HG02571 (cell line): Measurements from ENCODE around the gene PDAP1.
"Not testable (repeated sequence)": the region's sequence is repeated elsewhere in the genome, so short reads cannot be mapped to it uniquely, and the experiment has no call there.

ENCODE experiments used
- ATAC-seq: cut with Tn5 transposase; IDR thresholded peaks from one replicate; pipeline ENCODE4 v1.9.1; 2021; ENCODE audit warnings: mild to moderate bottlenecking, moderate library complexity; ENCODE audit not compliant: unreplicated experiment

The PDAP1 gene

DNA sequence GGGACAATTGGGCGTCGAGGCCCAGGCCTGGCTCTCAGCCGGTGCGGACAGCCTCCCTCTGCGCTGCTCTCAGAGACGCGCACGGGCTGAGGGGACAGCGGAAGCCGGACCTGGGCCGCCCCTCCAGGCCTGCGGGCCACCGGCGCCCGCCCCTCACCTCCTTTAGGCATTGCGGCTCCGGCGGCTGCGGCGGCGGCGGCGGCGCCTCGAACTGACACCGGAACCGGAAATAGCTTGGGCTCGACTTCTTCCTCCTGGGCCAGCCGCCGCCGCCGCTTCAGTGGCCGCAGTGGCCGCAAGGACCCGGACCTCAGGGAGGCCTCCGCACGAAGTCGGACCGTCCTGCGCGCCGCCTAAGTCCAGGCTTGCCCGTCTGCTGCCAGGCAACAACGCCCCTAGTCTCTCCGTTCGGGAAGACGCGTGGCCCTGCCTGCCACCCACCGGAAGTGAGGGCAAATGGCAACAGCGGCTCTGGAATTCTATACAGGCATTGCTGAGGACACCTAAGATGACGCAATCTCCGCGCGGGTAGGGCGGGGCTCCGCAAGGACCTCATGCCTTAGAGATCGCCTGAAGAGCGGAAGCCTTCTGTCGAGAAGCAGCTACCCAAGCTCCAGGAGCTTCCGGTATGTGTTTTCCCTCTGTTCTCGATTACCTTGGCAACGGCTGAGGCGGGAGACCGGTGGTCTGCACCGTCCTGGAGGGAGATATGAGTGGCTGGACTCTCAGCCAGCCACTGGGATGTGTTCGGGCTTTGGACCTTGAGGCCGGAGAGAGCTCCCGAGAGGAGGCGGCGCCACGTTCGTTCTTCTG lies at the start of gene PDAP1, which contains the start of gene BUD31:
Gene PDAP1, minus strand, starts transcription at position 219 of the 813 bp plus-strand sequence. Its CDS starts 49 bp downstream, at position 170.
Gene BUD31, plus strand, starts transcription at position 591 of the 813 bp plus-strand sequence. CDS start 2,124 bp downstream, outside the sequence.
- peak; percentile 76 for ATAC-seq

- no peak for ATAC-seq
Measured at GRCh38 chr7:99457650-99458493, 49.5 kb upstream of the PDAP1 start.

GRCh38 chr7:99457050-99457649 lies 48.8 kb upstream of the PDAP1 start:
- ATAC-seq = no peak

- ATAC-seq = no peak
Measured at GRCh38 chr7:99456288-99456687, 47.9 kb upstream of the PDAP1 start.

DNA sequence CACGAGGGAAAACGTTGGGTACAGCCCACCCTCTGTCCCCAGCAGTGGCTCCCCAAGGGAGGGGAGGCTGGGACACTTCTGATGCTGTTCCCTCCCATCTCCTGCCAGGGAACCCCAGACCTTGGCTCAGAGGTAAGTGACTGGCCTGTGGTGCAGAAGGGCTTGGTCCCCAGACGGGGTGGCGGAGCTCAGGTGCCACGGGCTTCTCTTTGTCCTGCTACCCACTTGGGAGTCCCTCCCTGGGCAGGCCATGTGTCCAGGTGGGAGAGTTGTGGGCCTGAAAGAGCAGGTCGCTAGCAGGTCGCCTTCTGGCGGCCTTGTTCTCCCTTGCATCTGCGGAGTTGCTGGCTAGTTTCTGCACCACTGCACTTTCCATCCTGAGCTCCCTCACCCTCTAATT lies 47.5 kb upstream of the PDAP1 start:
- no peak for ATAC-seq

GRCh38 chr7:99453105-99453504 lies 44.7 kb upstream of the PDAP1 start:
- no peak for ATAC-seq

DNA sequence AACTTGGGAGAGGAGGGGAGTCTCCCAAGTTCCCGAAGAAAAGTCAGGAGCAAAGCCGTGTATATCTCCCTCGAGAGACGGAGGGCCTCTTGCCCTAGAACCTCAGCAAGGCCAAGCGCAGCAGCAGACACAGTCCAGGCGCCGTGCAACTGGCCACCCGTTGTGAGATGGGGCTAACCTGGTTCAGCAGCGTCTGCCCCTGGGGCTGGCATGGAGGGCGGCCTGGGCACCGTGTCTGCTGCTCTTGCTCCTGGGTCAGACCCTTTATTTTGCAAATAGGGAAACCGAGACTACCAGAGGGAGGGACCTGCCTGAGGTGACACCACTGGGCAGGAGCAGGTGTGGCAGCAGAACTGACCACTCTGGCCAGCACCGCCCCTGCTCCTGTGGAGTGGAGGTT lies 44.1 kb upstream of the PDAP1 start:
- ATAC-seq = no peak

GRCh38 chr7:99451936-99452335 lies 43.5 kb upstream of the PDAP1 start:
- ATAC-seq = no peak

DNA sequence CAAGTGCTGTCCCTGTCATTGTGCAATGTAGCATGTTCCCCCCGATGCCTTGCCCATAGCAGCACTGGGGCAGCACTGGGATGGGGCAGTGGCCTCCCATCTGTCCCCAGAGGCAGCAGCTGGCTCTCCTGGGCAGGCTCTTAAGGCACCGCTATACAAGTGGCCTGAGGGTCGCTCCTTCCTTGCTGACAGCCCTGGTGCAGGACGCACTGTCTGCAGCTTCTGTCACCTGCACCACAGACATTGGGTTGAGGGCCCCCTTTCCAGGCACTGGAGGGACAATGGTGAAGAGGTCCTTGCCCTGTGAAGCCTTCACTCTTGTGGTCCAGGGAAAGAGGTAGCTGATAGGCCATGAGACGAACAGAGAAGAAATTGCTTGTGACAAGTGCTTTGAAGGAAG lies 40.9 kb upstream of the PDAP1 start:
- ATAC-seq = no peak

DNA sequence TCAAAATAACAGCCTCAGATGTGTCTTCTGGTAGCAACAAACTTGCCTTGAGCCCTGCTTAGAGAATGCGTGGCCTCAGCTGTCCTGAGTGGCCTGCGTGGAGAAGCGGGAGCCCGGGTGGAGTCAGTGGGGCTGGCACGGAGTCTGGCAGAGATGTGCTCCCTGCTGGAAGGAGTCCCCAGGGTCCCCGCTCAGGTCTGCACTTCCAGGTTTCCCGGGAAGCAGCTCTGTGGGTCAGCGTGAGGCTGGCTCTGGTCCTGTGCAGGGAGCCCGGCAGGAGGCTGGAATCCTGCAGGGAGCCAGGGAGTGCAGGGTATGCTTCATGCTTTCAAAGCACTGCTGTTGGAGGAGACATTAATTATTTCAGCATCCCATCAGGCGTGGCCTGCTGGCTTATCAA lies 40.5 kb upstream of the PDAP1 start:
- no peak for ATAC-seq

GRCh38 chr7:99447943-99448342 lies 39.5 kb upstream of the PDAP1 start:
- no peak for ATAC-seq

GRCh38 chr7:99446096-99446495 lies 37.7 kb upstream of the PDAP1 start:
- no peak for ATAC-seq

- ATAC-seq = no peak
Measured at GRCh38 chr7:99440195-99440594, 31.8 kb upstream of the PDAP1 start.

DNA sequence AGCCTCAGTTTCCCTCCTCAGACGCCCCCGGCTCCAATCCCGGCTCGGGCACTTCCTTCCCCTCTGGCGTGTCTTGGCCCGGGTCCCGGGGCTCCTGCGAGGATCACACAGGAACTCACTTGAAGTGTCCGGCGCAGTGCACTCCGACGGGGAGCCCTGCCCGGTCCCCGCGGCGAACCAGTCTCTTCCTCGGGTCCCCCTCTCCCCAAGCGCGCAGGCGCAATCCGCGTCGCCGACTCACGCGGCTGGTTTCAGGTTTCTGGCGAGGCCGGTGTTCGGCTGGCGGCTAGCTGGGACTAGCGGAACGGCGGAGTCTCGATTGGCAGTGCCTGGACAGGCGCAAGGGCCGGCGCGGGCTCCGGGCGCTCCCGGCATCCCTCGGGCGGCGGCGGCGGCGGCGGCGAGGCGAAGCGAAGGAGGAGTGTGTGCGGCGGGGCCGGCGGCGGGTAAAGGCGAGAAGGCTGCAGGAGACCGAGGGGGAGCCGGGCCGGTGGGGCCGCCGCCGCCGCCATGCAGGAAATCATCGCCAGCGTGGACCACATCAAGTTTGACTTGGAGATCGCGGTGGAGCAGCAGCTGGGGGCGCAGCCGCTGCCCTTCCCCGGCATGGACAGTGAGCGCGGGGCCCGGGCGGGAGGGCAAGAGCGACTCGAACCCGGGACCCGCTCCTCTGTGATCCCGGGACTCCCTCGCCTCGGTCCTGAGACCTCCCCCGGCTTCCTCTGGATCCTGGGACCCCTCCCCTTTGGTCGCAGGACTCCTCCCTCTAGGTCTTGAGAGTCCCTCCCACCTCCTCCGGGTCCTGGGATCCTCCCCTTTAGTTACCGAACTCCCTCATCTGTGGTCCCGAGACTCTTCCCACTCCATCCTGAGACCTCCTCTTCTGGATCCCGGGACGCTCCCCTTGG lies 30.4 kb upstream of the PDAP1 start, which contains the start of the genes CPSF4 and PTCD1:
Gene CPSF4, plus strand, starts transcription at position 371 of the 908 bp plus-strand sequence. Its CDS starts 140 bp downstream, at position 511.
Gene PTCD1, minus strand, starts transcription at position 226 of the 908 bp plus-strand sequence. CDS start 3,556 bp downstream, outside the sequence.
- peak; percentile 82 for ATAC-seq

- peak; percentile 2 for ATAC-seq
Measured at GRCh38 chr7:99437946-99438572, 29.7 kb upstream of the PDAP1 start.

DNA sequence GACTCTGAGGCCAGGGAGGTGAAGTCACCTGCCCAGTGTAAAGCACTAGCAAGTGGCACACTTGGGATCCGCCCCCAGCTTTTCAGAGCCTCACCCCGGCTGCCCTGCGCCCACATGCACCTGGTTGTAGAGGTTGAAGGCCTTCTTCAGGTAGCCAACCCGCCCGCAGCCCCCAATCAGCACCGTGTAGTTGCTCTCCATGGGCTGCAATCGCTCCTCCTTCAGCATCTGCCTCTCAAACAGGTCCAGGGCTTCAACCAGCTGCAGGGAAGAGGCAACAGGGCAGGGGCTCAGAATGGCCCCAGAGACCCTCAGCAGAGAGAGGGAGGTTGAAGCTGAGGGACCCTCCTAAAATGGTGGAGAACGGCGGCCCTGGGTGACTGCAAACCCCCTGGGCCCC lies 24.8 kb upstream of the PDAP1 start:
- ATAC-seq = no peak

DNA sequence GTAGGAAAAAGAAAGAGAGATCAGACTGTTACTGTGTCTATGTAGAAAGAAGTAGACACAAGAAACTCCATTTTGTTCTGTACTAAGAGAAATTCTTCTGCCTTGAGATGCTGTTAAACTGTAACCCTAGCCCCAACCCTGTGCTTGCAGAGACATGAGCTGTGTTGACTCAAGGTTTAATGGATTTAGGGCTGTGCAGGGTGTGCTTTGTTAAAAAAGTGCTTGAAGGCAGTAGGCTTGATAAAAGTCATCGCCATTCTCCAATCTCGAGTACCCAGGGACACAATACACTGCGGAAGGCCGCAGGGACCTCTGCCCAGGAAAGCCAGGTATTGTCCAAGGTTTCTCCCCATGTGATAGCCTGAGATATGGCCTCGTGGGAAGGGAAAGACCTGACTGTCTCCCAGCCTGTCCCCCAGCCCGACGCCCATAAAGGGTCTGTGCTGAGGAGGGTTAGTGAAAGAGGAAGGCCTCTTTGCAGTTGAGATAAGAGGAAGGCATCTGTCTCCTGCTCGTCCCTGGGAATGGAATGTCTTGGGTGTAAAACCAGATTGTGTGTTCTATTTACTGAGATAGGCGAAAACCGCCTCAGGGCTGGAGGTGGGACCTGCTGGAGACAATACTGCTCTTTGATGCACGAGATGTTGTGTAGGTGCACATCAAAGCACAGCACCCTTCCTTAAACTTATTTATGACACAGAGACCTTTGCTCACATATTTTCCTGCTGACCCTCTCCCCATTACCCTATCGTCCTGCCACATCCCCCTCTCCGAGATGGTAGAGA lies 23.6 kb upstream of the PDAP1 start:
- ATAC-seq = not testable (repeated sequence)

DNA sequence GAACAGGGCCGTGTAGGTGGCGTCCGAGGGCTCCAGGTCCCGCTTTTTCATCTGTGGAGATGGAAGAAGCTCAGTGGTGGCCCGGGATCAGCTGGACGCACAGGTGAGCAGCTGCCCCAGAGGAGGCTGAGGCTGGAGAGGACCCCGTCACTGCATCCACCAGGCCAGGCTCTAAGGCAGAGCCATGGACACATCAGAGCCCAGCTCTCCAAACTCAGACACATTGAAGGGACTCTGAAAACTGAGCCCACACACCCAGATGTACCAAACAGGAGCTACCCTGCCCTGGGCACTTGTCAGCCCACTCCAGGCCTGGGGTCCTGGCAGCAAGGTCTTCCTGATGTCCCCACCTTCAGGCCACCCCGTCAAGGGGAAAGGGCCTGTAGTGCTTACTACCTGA lies 21.4 kb upstream of the PDAP1 start:
- ATAC-seq = no peak
